ENCODE data around the gene TGFA.

Gene TGFA

DNA sequence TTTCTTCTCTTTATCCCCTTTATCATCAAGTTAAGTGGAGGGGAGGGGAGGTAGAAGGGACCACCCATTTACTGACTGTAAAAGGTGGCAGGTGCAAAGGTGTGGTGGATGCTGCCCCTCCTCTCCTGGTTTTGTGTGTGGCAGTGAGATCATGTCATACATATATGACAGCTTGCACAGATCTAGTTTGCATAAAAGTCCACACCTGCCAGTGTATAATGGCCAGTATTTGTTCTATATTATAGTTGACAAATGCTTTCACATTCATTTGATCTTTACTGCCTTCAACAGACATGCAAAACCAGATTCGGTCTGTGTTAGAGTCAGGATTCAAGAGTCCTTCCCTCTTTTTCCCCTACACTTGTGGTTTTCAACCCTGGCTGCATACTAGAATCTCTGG lies 55.1 kb downstream of the TGFA start:
- no peak overlapping the region for H3K27ac ChIP-seq
- TF ChIP-seq, protein P1, sequence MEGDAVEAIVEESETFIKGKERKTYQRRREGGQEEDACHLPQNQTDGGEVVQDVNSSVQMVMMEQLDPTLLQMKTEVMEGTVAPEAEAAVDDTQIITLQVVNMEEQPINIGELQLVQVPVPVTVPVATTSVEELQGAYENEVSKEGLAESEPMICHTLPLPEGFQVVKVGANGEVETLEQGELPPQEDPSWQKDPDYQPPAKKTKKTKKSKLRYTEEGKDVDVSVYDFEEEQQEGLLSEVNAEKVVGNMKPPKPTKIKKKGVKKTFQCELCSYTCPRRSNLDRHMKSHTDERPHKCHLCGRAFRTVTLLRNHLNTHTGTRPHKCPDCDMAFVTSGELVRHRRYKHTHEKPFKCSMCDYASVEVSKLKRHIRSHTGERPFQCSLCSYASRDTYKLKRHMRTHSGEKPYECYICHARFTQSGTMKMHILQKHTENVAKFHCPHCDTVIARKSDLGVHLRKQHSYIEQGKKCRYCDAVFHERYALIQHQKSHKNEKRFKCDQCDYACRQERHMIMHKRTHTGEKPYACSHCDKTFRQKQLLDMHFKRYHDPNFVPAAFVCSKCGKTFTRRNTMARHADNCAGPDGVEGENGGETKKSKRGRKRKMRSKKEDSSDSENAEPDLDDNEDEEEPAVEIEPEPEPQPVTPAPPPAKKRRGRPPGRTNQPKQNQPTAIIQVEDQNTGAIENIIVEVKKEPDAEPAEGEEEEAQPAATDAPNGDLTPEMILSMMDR (IDR thresholded peaks at IDR 0.05): no peak
- no peak for TF ChIP-seq ZFX (IDR thresholded peaks at IDR 0.05; ENCODE audit: borderline replicate concordance)

DNA sequence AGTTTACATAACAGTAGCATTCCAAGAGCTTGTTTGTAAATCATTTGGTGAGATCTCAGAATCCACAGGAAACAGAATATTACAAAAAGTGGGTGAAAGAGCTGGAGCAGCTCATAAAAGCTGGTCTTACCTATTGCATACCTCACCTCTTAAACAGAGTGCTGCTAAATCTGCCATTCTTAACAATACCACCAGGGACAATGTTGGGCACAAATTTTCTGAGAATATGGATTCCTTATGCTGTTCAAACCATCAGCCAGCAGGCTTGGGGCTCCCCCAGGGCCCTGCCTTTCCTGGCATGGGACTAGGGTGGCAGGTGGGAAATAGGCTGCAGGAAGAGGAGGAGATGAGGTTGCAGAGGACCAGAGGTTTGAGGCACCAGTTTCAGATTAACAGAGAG lies 55.6 kb downstream of the TGFA start:
- H3K27ac ChIP-seq: no peak overlapping the region
- TF ChIP-seq, protein P1 (IDR thresholded peaks at IDR 0.05): 0 out of 2 replicates have a peak, but pooled peaks have one; percentile 6
- no peak for TF ChIP-seq ZFX (IDR thresholded peaks at IDR 0.05; ENCODE audit: borderline replicate concordance)

DNA sequence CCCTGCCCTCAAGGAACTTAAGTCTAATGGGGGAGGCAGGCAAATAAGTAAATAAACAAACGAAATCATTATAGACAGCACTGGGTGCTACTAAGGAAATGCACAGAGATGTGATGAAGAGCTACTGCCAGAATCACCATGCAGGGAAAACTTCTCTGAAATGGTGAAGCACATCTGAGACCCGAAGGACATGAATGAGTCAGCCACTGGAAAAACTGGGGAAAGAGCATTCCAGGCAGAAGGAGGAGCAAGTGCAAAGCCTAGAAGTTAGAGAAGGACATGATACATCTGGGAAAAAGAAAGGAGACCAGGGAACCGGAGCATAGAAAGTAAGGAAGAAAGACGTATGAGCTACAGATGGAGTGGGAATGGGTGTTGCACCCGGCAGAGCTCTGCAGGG lies 56.8 kb downstream of the TGFA start:
- TF ChIP-seq, protein P1 (IDR thresholded peaks at IDR 0.05): no peak
- no peak for TF ChIP-seq ZFX (IDR thresholded peaks at IDR 0.05; ENCODE audit: borderline replicate concordance)
- H3K27ac ChIP-seq: no peak overlapping the region

DNA sequence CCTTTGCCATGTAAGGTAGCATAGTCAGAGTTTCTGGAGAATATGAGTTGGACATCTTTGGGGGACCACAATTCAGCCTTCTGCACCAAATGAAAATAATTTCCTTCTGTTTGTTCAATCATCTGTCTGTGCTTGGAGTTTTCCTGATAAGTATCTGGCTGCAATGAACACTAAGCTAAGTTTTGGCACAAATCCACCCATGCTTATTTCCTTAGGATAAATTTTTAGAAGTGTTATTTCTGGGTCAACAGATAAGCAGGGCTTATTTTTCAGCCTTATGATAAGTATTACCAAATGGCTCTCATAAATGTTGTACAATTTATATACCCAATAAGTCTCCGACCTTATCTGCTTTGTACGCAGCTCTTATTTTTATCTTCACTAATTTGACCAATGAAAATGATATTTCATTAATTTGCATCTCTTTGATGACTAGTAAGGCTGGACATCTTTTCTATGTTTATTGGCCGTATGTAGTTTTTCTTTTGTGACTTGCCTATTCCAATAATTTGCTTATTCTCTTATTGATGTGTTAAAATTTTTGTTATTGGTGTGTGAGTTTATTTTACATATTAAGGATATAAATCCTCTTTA lies 59.2 kb downstream of the TGFA start:
- no peak for TF ChIP-seq ZFX (IDR thresholded peaks at IDR 0.05; ENCODE audit: borderline replicate concordance)
- TF ChIP-seq, protein P1 (IDR thresholded peaks at IDR 0.05): no peak
- no peak overlapping the region for H3K27ac ChIP-seq

DNA sequence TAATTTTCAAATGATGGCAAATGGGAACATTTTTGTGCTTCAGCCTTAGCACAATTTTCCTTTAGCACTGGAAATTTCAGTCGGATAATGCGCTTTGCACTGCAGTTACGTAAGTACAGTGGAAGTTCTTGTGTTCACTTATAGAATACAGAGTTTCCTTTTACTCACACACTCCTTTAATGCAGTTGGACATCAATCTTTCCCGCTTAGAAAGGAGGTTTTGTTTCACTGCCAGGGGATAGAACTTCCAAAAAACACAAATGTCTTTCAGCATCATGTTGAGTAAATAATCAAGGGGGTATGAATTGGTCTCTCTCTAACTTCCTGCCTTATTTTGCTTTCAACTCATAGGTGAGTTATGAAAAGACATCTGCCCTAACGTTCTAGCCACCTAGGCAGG lies 63.2 kb downstream of the TGFA start:
- H3K27ac ChIP-seq: no peak overlapping the region
- no peak for TF ChIP-seq ZFX (IDR thresholded peaks at IDR 0.05; ENCODE audit: borderline replicate concordance)

DNA sequence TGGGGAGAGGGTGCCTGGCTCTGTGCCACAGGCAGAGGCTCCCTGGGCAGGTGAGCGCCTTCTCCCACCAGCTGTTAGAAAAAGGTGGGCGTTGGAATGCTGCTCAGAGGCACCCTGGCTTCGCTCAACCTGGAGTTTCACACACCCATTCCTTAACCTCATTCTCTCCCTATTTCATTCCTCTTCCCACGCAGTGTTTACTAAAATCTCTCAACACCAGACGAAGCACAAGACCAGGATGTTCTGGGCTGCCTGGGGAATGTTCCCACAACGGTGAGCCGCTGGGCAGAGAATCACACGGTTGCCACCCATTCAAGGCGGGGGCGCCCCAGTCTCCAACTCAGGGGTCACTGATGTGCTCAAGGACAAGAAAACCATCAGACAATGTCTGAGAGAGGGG lies 64.5 kb downstream of the TGFA start:
- H3K27ac ChIP-seq: no peak overlapping the region
- no peak for TF ChIP-seq ZFX (IDR thresholded peaks at IDR 0.05; ENCODE audit: borderline replicate concordance)
- TF ChIP-seq, protein P1 (IDR thresholded peaks at IDR 0.05): no peak

DNA sequence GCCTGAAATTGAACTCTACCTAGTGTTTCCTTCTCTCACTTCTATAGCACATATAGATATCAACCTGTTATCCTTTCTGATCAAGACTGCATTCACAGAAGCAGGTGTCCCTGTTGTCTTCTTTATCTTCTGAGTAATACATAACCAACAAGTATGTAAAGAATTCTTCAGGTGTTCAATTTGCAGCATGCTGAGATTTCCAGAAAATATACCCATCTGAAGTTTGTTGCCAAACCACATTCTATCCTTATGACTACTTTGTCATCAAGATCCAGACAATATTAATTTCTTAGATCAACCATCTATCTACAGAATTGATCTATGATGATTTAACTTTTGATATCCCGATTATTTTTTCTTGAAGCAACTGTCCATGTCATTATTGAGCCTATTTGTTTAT lies 69.5 kb downstream of the TGFA start:
- no peak for TF ChIP-seq ZFX (IDR thresholded peaks at IDR 0.05; ENCODE audit: borderline replicate concordance)
- TF ChIP-seq, protein P1 (IDR thresholded peaks at IDR 0.05): no peak
- no peak overlapping the region for H3K27ac ChIP-seq

DNA sequence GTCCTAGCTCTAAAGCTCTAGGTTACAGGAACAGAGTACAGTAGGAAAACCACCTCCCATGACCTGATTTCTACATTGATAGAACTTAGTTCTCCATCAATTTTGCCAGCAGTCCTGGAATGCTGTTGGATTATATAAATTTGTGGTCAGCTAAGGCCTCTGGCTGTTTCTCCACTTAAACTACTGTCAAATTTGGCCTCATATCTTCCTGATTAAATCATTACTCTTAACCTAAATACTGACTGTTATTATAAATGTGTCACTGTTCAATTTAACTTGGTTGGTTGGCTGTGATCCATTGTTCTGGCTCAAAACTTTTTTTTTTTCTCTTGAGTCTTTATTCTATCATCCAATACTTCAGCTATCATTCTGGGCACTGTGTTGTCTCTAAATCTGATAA lies 71.2 kb downstream of the TGFA start:
- TF ChIP-seq, protein P1 (IDR thresholded peaks at IDR 0.05): no peak
- no peak for TF ChIP-seq ZFX (IDR thresholded peaks at IDR 0.05; ENCODE audit: borderline replicate concordance)

More for the DNA sequence above, 71.2 kb downstream of the TGFA start:
- no peak overlapping the region for H3K27ac ChIP-seq
